HG03095 (cell line): ENCODE data around the gene ERBB4.
"Not testable (repeated sequence)": the region's sequence is repeated elsewhere in the genome, so short reads cannot be mapped to it uniquely, and the experiment has no call there.

Source experiments
- ATAC-seq: cut with Tn5 transposase; IDR thresholded peaks from one replicate; pipeline ENCODE4 v1.9.1; 2021; ENCODE audit warnings: moderate library complexity; ENCODE audit not compliant: unreplicated experiment

The ERBB4 gene

GRCh38 chr2:212156088-212156487 lies 382.5 kb downstream of the ERBB4 start:
- ATAC-seq: no peak

DNA sequence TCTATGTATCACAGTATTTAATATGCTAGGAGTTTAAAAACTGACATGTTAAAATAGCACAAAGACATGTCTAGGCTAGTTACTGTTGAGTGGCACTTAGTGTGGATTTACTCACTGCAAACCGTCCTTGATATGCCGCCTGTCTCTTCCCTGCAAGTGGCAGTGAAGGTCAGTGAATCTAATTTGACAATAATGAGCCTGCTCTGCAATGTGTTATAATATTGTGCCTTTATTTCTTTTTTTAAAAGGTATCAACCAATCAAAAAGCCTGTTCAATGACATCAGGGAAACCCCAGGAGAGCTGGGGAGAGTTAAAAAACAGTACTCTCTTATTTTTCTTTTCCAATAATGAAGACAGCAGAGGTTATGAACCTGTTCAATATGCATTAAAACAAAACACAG lies 384.1 kb downstream of the ERBB4 start:
- ATAC-seq: no peak

DNA sequence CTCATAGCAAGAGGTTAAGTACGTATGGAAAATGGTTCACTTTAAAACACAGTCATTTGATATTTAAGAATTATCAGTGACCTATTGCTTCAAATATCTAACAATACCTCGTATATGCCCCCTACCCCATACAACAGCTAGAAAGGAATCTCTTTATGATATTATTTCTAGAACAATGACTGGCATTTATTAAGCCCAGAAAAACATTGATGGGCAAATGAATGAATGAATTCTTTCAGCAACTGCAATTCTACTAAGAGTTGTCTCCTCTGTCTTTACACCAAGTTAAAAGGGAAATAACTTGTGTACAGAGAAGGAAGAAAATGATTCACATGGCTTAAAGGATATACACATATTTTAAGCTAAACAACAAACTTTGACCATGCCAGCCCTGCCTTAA lies 384.7 kb downstream of the ERBB4 start:
- no peak for ATAC-seq

GRCh38 chr2:212147921-212148513 lies 390.6 kb downstream of the ERBB4 start:
- ATAC-seq: no peak

GRCh38 chr2:212146416-212146815 lies 392.2 kb downstream of the ERBB4 start:
- ATAC-seq: no peak

DNA sequence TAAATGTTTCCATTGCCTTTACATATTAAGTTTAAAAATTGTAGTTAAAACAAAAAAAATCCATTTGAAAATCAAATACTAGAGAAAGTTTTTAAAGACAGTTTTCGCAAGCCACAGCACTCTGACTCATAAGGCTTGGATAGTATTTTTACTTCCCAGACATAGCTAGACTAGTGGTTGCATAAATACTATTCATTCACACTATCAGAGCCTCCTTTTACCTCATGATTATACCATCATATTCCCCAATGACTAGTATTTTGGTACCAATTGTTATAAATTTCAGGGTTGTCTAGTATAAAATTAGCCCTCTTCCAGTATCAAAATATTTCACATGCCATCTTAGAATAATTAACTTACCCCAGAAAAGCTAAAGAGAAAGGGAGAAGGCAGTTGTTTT lies 393.5 kb downstream of the ERBB4 start:
- no peak for ATAC-seq

DNA sequence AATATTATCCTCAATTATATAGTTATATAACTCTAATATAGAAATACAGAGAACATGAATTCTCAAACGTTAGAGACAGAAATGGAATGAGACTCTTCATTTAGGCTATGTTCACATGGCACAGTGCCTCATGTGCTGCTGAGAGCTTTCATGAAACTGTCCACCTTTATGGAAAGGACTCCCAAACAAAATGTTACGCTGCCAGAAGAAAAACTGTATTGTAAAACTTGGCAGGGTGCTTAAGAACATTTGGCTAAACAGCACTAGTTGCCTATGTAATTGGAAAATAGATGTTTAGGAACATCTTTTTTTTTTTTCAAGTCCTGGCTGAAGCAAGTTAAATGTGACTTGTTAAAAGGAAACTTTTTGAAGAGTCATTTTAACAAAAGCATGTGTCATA lies 396.0 kb downstream of the ERBB4 start:
- no peak for ATAC-seq

GRCh38 chr2:212141499-212141898 lies 397.1 kb downstream of the ERBB4 start:
- ATAC-seq: no peak

DNA sequence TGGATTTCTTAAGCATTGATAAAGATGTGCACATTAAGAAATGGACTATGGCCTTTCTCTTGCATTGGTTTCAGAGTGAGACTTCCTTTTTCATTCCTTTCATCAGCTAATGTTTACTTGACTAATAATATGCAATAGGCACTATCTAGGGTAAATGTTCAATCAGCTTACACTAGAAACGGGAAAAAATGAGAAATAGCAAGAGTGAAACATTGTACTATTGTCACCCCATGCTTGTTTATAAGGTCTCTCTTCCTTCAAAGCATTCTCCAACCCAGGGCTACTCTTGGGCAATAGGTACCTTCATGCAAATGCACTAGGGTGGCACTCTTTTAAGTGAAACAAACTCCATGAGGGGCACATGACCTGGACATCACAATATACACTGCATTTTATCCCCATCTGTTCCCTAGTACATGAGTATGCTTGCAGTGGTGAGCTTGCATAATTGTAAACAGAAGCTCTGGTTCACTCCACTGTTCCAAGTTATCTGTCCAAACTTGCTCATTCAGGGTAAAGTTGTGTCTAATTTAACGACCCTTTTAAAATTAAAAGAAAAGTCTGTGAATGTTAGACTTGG lies 402.3 kb downstream of the ERBB4 start:
- ATAC-seq: no peak

DNA sequence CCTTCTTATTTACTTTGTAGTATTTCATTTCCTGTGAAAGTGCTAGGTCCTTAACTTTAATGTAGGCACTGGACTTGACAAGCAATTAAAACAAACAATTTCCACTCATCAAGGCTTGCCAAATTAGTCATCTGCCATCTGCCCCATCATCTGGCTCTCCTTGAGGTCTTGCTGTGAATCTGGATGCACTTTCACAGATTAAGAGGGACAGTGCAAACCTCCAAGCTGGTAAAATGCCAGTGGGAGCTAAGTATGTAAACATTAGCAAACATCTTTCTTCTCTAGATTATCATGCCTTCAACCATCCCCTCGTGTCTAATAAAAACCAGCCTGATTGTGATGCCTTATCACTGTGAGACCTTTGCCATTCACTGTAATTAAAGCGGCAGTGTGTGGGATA lies 402.9 kb downstream of the ERBB4 start:
- ATAC-seq: no peak

- no peak for ATAC-seq
These were observed 405.3 kb downstream of the ERBB4 start for GRCh38 chr2:212133337-212133736.

- no peak for ATAC-seq
These were observed 414.0 kb downstream of the ERBB4 start for GRCh38 chr2:212124598-212124997.

- no peak for ATAC-seq
These were observed 419.0 kb downstream of the ERBB4 start for GRCh38 chr2:212119591-212119990.

DNA sequence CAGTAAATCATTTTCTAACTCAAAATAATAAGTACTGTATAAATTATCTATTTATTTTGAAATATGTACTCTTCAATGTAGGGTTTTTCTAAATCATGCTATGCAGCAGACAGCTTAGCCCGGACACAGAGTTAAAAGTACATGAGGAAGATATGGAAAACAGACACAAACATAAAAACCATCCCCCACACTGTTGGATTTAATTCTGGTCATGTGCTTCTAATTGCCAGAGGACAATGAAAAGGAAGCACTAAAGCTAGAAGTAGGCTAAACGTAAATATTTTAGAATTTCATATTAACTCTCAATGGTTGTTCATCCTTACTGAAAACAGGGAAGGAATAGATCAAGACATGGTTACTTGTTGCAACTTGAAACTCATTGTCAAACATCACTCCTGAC lies 420.7 kb downstream of the ERBB4 start:
- no peak for ATAC-seq

DNA sequence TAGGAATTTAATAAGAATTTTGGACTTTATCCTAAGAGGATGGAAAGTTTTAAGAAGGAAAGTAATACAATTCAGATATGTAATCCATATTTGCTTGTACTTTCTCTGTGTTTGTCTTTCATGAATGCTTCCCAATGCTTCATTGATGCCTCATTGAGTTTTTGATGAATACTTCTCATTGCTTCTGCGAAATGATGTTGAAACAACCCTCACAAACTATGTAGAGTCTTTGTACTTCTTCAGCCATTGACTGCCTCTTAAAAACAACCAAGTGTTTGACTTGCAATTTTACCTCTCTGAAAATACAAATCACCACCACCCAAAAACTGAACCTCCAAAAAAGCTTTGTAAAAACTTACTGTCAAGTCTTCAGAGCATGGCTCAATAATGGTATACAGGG lies 424.1 kb downstream of the ERBB4 start:
- no peak for ATAC-seq

GRCh38 chr2:212112401-212112800 lies 426.2 kb downstream of the ERBB4 start:
- ATAC-seq: no peak

DNA sequence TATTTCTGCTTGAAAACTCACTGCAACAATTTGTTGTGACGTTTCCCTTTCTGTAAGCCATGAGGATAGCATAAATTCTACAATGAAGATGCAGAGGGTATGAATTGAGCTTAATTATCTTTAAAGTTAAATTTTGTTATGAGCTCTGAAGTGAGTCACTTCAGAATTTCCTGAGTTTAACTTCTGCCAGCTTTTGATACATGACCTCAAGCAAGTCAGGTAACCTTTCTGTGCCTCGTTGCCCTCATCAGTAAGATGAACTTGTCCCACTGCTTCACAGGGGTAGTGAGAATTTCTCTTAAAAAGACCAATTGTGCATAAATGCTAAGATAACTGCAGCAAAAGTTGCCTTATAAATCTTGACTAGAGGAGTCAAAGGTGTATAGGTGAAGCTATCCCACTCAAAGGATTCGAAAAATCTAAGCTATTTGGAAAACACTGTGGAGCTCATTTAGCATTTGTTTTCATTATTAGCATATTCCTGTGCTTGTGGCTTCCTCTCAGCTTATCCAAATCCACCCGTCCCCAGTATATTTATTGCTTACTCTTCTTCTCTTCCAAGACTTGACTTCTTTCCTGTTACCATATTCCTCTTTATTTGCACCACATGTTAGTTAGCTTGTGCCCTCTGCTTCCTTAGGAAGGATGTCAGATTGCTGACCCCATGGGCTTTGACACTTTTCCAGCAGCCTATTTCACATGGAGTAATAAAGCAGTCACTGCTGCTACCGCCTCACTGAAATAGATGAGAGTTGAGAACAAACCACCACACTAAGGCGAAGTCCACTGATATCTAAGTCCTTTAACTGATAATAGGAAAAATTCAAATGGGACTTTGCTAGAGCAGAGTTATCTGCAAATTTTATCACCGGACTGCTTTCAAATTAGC lies 428.6 kb downstream of the ERBB4 start:
- ATAC-seq: no peak

- ATAC-seq: no peak
These were observed 429.4 kb downstream of the ERBB4 start for GRCh38 chr2:212109217-212109616.

DNA sequence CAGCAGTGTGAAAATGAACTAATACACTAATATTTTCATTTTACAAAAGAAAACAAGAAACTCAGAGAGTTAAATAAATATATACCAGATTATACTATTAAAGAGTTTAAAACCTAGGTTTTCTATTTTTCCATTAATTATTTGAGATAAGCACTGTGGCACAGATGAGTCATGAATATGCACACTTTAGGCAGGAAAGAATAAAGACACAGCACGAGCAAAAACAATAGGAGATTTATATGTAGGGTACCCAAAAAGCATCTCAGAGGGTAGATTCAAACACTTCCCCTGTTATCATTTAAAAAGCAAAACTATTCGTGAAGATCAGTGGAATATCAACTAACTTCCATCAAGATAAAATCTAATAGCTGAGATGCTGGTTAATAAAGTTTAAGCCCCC lies 430.6 kb downstream of the ERBB4 start:
- ATAC-seq: no peak

DNA sequence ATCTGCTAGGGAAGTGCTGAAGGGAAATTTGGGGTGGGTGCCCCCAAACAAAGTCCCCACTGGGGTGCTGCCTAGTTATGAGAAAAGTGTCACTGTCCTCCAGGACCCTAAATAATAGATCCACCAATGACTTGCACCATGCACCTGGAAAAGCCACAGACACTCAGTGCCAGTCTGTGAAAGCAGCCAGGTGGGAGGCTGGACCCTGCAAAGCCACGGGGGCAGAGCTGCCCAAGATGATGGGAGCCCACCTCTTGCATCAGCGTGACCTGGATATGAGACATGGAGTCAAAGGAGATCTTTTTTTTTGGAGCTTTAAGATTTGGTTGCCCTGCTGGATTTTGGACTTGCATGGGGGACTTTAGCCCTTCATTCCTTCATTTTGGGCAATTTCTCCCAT lies 431.6 kb downstream of the ERBB4 start:
- no peak for ATAC-seq

DNA sequence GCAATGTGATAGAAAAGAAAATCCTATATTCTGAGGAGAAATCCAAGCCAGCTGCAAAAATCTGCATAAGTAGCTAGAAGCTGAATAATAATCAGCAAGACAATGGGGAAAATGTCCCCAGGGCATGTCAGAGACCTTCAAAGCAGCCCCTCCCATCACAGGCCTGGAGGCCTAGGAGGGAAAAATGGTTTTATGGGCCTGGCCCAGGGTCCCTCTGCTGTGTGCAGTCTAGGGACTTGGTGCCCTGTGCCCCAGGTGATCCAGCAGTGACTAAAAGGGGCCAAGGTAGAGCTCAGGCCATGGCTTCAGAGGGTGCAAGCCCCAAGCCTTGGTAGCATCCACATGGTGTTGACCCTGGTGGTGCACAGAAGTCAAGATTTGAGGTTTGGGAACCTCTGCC lies 432.1 kb downstream of the ERBB4 start:
- ATAC-seq: not testable (repeated sequence)

GRCh38 chr2:212099658-212100057 lies 438.9 kb downstream of the ERBB4 start:
- ATAC-seq: no peak
